ENCODE measurements around the gene PAGR1.
A peak's percentile ranks its signal among the peaks of the same experiment; 100 is the strongest.

The PAGR1 gene

GRCh38 chr16:29844575-29845331 is 28.8 kb downstream of the PAGR1 start:
- Histone ChIP-seq H3K4me1 (ENCODE audit: control insufficient read depth in 1 of 2, insufficient read depth in 2 of 2, low read length in 2 of 2) (peaks cover 6 to 7% of the 10 kb centered on the region in 2 experiments), H3K4me2 (ENCODE audit: low read length) (no peak overlapping the region), H3K27me3 (ENCODE audit: insufficient read depth, low read length) (no peaks in the 10 kb centered on the region), H3K18ac (ENCODE audit: low read length) (no peak overlapping the region), H4K91ac (ENCODE audit: low read depth, low read length) (no peak overlapping the region), H4K12ac (ENCODE audit: low read depth, low read length) (no peak overlapping the region), H3K4me3 (ENCODE audit: low read depth, low read length) (no peak overlapping the region), H3K9ac (ENCODE audit: low read length) (no peak overlapping the region), H3K79me1 (ENCODE audit: low read length) (no peaks in the 10 kb centered on the region), H2BK5ac (ENCODE audit: low read depth, low read length, poor library complexity) (no peak overlapping the region), H3K9me3 (ENCODE audit: insufficient read depth, low read depth, low read length) (peaks cover 1% of the 10 kb centered on the region), H2AK5ac (ENCODE audit: low read length) (no peak overlapping the region), H3K27ac (ENCODE audit: low read depth, low read length) (no peak overlapping the region), H3K79me2 (ENCODE audit: control insufficient read depth, insufficient read depth, low read length, poor library complexity) (no peaks in the 10 kb centered on the region), H3K36me3 (ENCODE audit: control insufficient read depth in 1 of 2, insufficient read depth in 2 of 2, low read length in 2 of 2) (peaks cover 2% of the 10 kb centered on the region in 2 experiments), H2BK120ac (ENCODE audit: insufficient read depth, low read length, poor library complexity) (no peak overlapping the region), H3K23ac (ENCODE audit: low read length) (no peak overlapping the region), H3K4ac (ENCODE audit: low read depth, low read length) (no peak overlapping the region), H3K14ac (ENCODE audit: low read length) (no peak overlapping the region), H2BK12ac (ENCODE audit: low read length) (no peak overlapping the region), H4K8ac (ENCODE audit: low read depth, low read length) (no peak overlapping the region), H2AFZ (ENCODE audit: insufficient read depth, low read length, poor library complexity) (no peak overlapping the region)
- WGBS (ENCODE audit: extremely low coverage, insufficient coverage, insufficient read length) = no CpG with 5 or more reads among the region's 28 CpGs
- no peak for DNase-seq

GRCh38 chr16:29845656-29846055 is 29.7 kb downstream of the PAGR1 start:
- Histone ChIP-seq H4K8ac (ENCODE audit: low read depth, low read length) (no peak overlapping the region), H3K4ac (ENCODE audit: low read depth, low read length) (no peak overlapping the region), H3K27me3 (ENCODE audit: insufficient read depth, low read length) (no peaks in the 10 kb centered on the region), H2BK12ac (ENCODE audit: low read length) (no peak overlapping the region), H3K79me2 (ENCODE audit: control insufficient read depth, insufficient read depth, low read length, poor library complexity) (no peaks in the 10 kb centered on the region), H3K18ac (ENCODE audit: low read length) (no peak overlapping the region), H3K4me2 (ENCODE audit: low read length) (no peak overlapping the region), H3K14ac (ENCODE audit: low read length) (no peak overlapping the region), H2BK120ac (ENCODE audit: insufficient read depth, low read length, poor library complexity) (no peak overlapping the region), H3K23ac (ENCODE audit: low read length) (no peak overlapping the region), H3K4me3 (ENCODE audit: low read depth, low read length) (no peak overlapping the region), H4K12ac (ENCODE audit: low read depth, low read length) (no peak overlapping the region), H3K4me1 (ENCODE audit: control insufficient read depth in 1 of 2, insufficient read depth in 2 of 2, low read length in 2 of 2) (peaks cover 6 to 7% of the 10 kb centered on the region in 2 experiments), H2AFZ (ENCODE audit: insufficient read depth, low read length, poor library complexity) (no peak overlapping the region), H4K91ac (ENCODE audit: low read depth, low read length) (no peak overlapping the region), H3K79me1 (ENCODE audit: low read length) (no peaks in the 10 kb centered on the region), H3K9me3 (ENCODE audit: insufficient read depth, low read depth, low read length) (peaks cover 1% of the 10 kb centered on the region), H2BK5ac (ENCODE audit: low read depth, low read length, poor library complexity) (no peak overlapping the region), H3K36me3 (ENCODE audit: control insufficient read depth in 1 of 2, insufficient read depth in 2 of 2, low read length in 2 of 2) (peaks cover 2% of the 10 kb centered on the region in 2 experiments), H2AK5ac (ENCODE audit: low read length) (no peak overlapping the region), H3K27ac (ENCODE audit: low read depth, low read length) (no peak overlapping the region), H3K9ac (ENCODE audit: low read length) (no peak overlapping the region)
- WGBS (ENCODE audit: extremely low coverage, insufficient coverage, insufficient read length) = no CpG with 5 or more reads among the region's 18 CpGs
- no peak for DNase-seq

- no CpG with 5 or more reads among the region's 15 CpGs for WGBS (ENCODE audit: extremely low coverage, insufficient coverage, insufficient read length)
- no peak overlapping the region for H3K23ac ChIP-seq (ENCODE audit: low read length)
- DNase-seq = peak; percentile 66 to 83
Observed at GRCh38 chr16:29848420-29849297, 32.7 kb downstream of the PAGR1 start.

GRCh38 chr16:29849505-29849904 is 33.6 kb downstream of the PAGR1 start:
- Histone ChIP-seq H3K27ac (ENCODE audit: low read depth, low read length) (no peak overlapping the region), H4K91ac (ENCODE audit: low read depth, low read length) (no peak overlapping the region), H3K79me2 (ENCODE audit: control insufficient read depth, insufficient read depth, low read length, poor library complexity) (no peaks in the 10 kb centered on the region), H2AFZ (ENCODE audit: insufficient read depth, low read length, poor library complexity) (peak overlapping the region; percentile 63), H3K18ac (ENCODE audit: low read length) (no peak overlapping the region), H3K14ac (ENCODE audit: low read length) (no peak overlapping the region), H3K9ac (ENCODE audit: low read length) (no peak overlapping the region), H3K27me3 (ENCODE audit: insufficient read depth, low read length) (no peaks in the 10 kb centered on the region), H2BK120ac (ENCODE audit: insufficient read depth, low read length, poor library complexity) (peak overlapping the region; percentile 18), H3K36me3 (ENCODE audit: control insufficient read depth in 1 of 2, insufficient read depth in 2 of 2, low read length in 2 of 2) (peaks cover 0 to 2% of the 10 kb centered on the region in 2 experiments), H4K8ac (ENCODE audit: low read depth, low read length) (peak overlapping the region; percentile 55), H3K23ac (ENCODE audit: low read length) (no peak overlapping the region), H4K12ac (ENCODE audit: low read depth, low read length) (no peak overlapping the region), H2AK5ac (ENCODE audit: low read length) (no peak overlapping the region), H2BK12ac (ENCODE audit: low read length) (peak overlapping the region; percentile 23), H3K4me3 (ENCODE audit: low read depth, low read length) (no peak overlapping the region), H3K4ac (ENCODE audit: low read depth, low read length) (no peak overlapping the region), H3K4me2 (ENCODE audit: low read length) (peak overlapping the region; percentile 30), H2BK5ac (ENCODE audit: low read depth, low read length, poor library complexity) (peak overlapping the region; percentile 31), H3K4me1 (ENCODE audit: control insufficient read depth in 1 of 2, insufficient read depth in 2 of 2, low read length in 2 of 2) (peaks cover 6 to 7% of the 10 kb centered on the region in 2 experiments), H3K9me3 (ENCODE audit: insufficient read depth, low read depth, low read length) (peaks cover 1% of the 10 kb centered on the region), H3K79me1 (ENCODE audit: low read length) (no peaks in the 10 kb centered on the region)
- no CpG with 5 or more reads among the region's 5 CpGs for WGBS (ENCODE audit: extremely low coverage, insufficient coverage, insufficient read length)
- DNase-seq = peak; percentile 22 to 39

More at GRCh38 chr16:29848420-29849297, 32.7 kb downstream of the PAGR1 start:
- Histone ChIP-seq H3K27me3 (ENCODE audit: insufficient read depth, low read length) (no peaks in the 10 kb centered on the region), H3K36me3 (ENCODE audit: control insufficient read depth in 1 of 2, insufficient read depth in 2 of 2, low read length in 2 of 2) (peaks cover 0 to 2% of the 10 kb centered on the region in 2 experiments), H3K4me3 (ENCODE audit: low read depth, low read length) (no peak overlapping the region), H4K91ac (ENCODE audit: low read depth, low read length) (no peak overlapping the region), H2BK120ac (ENCODE audit: insufficient read depth, low read length, poor library complexity) (no peak overlapping the region), H3K9ac (ENCODE audit: low read length) (no peak overlapping the region), H3K4me1 (ENCODE audit: control insufficient read depth in 1 of 2, insufficient read depth in 2 of 2, low read length in 2 of 2) (peaks cover 6 to 7% of the 10 kb centered on the region in 2 experiments), H4K12ac (ENCODE audit: low read depth, low read length) (no peak overlapping the region), H2AK5ac (ENCODE audit: low read length) (no peak overlapping the region), H3K4me2 (ENCODE audit: low read length) (no peak overlapping the region), H3K14ac (ENCODE audit: low read length) (no peak overlapping the region), H3K79me1 (ENCODE audit: low read length) (no peaks in the 10 kb centered on the region), H3K18ac (ENCODE audit: low read length) (no peak overlapping the region), H3K9me3 (ENCODE audit: insufficient read depth, low read depth, low read length) (peaks cover 1% of the 10 kb centered on the region), H4K8ac (ENCODE audit: low read depth, low read length) (no peak overlapping the region), H3K27ac (ENCODE audit: low read depth, low read length) (no peak overlapping the region), H2BK12ac (ENCODE audit: low read length) (no peak overlapping the region), H2BK5ac (ENCODE audit: low read depth, low read length, poor library complexity) (no peak overlapping the region), H3K4ac (ENCODE audit: low read depth, low read length) (no peak overlapping the region), H2AFZ (ENCODE audit: insufficient read depth, low read length, poor library complexity) (no peak overlapping the region), H3K79me2 (ENCODE audit: control insufficient read depth, insufficient read depth, low read length, poor library complexity) (no peaks in the 10 kb centered on the region)

Measured in trophoblast cell (in vitro differentiated cells and primary cell).